ENCODE data around the gene ACCSL. TPM values are rescaled to one million over a fixed set of nuclear protein-coding genes. Genes with fewer than 3 reads are reported as not detected.

Gene ACCSL
- total RNA-seq (2022; extraction: Qiagen RNA extraction; ENCODE audit: low read depth) = not detected in 5 replicates

DNA sequence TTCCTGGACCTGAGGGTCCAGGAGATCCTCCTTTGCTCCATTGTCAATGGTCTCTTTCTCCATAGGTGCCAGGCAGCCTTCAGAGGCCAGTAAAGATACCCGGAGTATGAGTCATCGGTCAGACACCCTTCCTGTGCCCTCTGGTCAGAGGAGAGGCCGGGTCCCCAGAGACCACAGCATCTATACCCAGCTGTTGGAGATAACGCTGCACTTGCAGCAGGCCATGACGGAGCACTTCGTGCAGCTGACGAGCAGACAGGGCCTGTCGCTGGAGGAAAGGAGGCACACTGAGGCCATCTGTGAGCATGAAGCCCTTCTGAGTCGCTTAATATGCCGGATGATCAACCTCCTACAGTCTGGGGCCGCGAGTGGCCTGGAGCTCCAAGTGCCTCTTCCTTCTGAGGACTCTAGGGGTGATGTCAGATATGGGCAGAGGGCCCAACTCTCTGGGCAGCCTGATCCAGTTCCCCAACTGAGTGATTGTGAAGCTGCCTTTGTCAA, at the start of gene ACCSL:
Gene ACCSL (plus strand): TSS at position 51 of the 501 bp plus-strand sequence. CDS start 56 bp downstream, at position 107.

DNA sequence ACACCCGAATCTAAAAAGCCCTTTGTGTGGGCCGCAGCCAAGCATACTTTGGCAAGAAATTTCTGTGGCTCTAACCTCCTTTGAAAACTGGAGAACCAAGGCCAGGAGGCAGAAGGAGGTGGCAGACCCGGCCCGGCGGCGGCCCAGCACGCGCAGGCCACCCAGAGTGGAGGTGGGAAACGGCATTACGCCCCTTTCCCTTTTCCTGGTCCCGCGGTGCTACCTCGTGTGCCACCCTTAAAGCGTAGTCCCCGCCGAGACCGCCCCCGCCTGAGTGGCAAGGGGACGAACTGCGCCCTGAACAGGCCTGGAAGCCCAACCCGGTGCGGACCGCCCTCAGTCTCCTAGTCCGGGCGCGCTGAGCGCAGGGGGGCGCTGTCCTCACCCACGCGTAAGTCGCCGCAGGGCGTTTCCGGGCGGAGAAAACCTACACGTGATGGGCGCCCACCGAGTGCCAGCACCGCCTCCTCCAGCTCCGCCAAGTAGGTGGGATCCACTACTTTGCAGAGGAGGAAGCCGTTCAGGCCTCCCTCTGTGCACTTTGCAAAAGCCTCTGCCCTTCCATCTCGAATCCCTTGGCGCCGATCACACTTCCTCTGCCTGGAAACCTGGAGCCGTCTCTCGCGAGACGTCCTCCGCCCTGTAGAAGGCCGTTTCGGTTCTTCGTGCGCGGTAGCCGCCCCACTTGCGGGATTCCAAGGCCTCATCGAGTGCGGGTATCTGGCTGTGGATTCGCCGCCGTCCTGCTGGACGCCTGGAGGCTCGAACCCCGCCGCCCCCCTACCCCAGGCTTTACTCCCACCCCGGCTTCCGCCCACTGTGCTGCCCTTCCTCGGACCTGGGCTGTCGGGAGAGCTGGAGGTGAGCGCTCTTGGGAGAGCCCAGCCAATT, 18.3 kb downstream of the ACCSL start, which contains the start of gene ACCS:
Gene ACCS (plus strand): TSS at position 430 of the 891 bp plus-strand sequence. CDS start 1,358 bp downstream, outside the sequence.

DNA sequence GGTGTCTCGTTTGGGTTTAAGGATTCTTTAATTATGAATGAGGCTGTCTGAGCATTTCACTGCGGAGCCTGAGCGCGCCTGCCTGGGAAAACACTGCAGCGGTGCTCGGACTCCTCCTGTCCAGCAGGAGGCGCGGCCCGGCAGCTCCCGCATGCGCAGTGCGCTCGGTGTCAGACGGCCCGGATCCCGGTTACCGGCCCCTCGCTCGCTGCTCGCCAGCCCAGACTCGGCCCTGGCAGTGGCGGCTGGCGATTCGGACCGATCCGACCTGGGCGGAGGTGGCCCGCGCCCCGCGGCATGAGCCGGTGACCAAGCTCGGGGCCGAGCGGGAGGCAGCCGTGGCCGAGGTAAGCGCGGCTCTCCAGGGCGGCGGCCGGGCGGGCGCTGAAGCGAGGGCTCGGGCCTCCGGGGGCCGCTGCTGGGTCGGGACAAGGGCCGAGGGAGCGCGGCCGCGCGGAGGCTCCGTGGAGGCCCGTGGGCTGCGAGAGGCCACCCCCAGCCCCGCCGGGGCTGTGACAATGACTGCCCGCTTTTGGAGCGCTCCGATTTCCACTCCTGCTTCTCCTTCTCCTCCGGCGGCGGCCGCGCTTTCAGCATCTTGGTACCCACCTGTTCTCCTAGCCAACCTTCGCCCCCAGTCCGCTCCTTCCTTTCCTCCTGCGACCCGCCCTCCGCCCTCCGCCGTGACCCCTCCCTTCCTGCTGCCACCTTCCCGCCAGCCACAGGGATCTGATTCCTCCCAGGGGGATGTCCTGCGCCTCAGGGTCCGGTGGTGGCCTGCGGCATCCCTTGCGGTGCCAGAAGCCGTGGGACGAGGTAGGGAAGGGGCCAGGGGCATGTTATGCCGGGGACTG, 48.0 kb downstream of the ACCSL start, which contains the start of gene EXT2:
Gene EXT2 (plus strand): TSS at position 173 of the 854 bp plus-strand sequence. CDS start 12,035 bp downstream, outside the sequence.

Other genes starting within 250 kb of the ACCSL start
- gene ALKBH3, start 167.2 kb upstream of the ACCSL start, total RNA-seq (2022; extraction: Qiagen RNA extraction; ENCODE audit: low read depth) = 25.0 to 30.3 TPM (median 25.9 TPM) in 5 replicates
- 2.0 to 5.7 TPM (median 4.0 TPM) in 5 replicates for gene C11orf96, start 105.3 kb upstream of the ACCSL start, total RNA-seq (2022; extraction: Qiagen RNA extraction; ENCODE audit: low read depth)
- 12.6 to 19.2 TPM (median 16.7 TPM) in 5 replicates for gene ACCS, start 18.3 kb downstream of the ACCSL start, total RNA-seq (2022; extraction: Qiagen RNA extraction; ENCODE audit: low read depth)
- 55.5 to 61.2 TPM (median 58.6 TPM) in 5 replicates for gene EXT2, start 47.7 kb downstream of the ACCSL start, total RNA-seq (2022; extraction: Qiagen RNA extraction; ENCODE audit: low read depth)